NT2/D1 (cell line): ENCODE measurements around the gene EDC4.

Experiments used
- YY1 ChIP-seq: IDR thresholded peaks from 2 replicates; pipeline ENCODE4 v1.6.1; 2011; ENCODE audit not compliant: insufficient read length, insufficient read depth
- ZNF274 ChIP-seq: IDR thresholded peaks from 2 replicates; pipeline ENCODE4 v1.6.1; 2011; ENCODE audit warnings: mild to moderate bottlenecking, low read depth, low read length

DNA sequence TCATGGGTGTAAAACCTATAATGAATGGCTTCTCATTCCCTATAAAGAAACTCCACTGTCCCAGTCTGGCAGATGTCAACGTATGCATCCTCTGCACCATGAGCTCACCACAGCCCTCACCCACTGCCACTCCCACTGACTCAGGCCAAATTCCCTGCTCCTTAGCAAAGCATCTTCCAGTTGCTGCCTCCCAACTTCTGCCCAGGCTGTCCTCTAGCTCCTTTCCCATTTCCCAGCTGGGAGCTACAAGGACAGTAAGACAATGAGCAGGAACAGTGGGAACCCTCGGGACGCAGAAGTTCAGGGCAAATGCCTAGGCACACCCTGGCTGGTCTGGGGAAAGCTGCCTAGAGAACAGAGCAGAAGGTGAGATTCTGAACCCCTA, 39.8 kb upstream of the EDC4 start:
- TF ChIP-seq ZNF274 (no peak), YY1 (no peak)
